H9 (cell line): ENCODE data around the gene KIAA0930. TPM values are rescaled to one million over a fixed set of nuclear protein-coding genes. Genes with fewer than 3 reads are reported as not detected.

Experiments
- DNase-seq: peaks from one replicate; pipeline ENCODE4 v3.0.0-alpha.2; 2017
- H2AFZ ChIP-seq: one replicate; pipeline ENCODE4 v1.6.1; 2013; ENCODE audit warnings: mild to moderate bottlenecking, low read length, control low read depth, moderate library complexity
- H2AK5ac ChIP-seq: 2 replicates; pipeline ENCODE4 v1.6.1; 2013; ENCODE audit warnings: low read length, control low read depth, mixed read lengths; ENCODE audit not compliant: insufficient read length
- H2BK120ac ChIP-seq: one replicate; pipeline ENCODE4 v1.6.1; 2013; ENCODE audit warnings: low read depth, mild to moderate bottlenecking, low read length, control low read depth, inconsistent platforms; ENCODE audit not compliant: poor library complexity, severe bottlenecking
- H2BK12ac ChIP-seq: 2 replicates; pipeline ENCODE4 v1.6.1; 2013; ENCODE audit warnings: low read length, control low read depth, mixed read lengths, low read depth; ENCODE audit not compliant: insufficient read length
- H2BK15ac ChIP-seq: 2 replicates; pipeline ENCODE4 v1.6.1; 2013; ENCODE audit warnings: low read depth, low read length, control low read depth
- H2BK20ac ChIP-seq: one replicate; pipeline ENCODE4 v1.6.1; 2013; ENCODE audit warnings: low read depth, mild to moderate bottlenecking, low read length, control low read depth, inconsistent platforms; ENCODE audit not compliant: poor library complexity, severe bottlenecking
- H2BK5ac ChIP-seq: 2 replicates; pipeline ENCODE4 v1.6.1; 2013; ENCODE audit warnings: low read length, control low read depth, mixed read lengths; ENCODE audit not compliant: insufficient read length
- H3K14ac ChIP-seq: 2 replicates; pipeline ENCODE4 v1.6.1; 2013; ENCODE audit warnings: low read length, control low read depth; ENCODE audit not compliant: insufficient read depth
- H3K18ac ChIP-seq: 2 replicates; pipeline ENCODE4 v1.6.1; 2013; ENCODE audit warnings: low read depth, mild to moderate bottlenecking, mixed read lengths, low read length, control low read depth; ENCODE audit not compliant: insufficient read length
- H3K23ac ChIP-seq: 2 replicates; pipeline ENCODE4 v1.6.1; 2013; ENCODE audit warnings: low read length, control low read depth, mixed read lengths, low read depth; ENCODE audit not compliant: insufficient read length
- H3K23me2 ChIP-seq: 2 replicates; pipeline ENCODE4 v1.6.1; 2013; ENCODE audit warnings: low read depth, mild to moderate bottlenecking, mixed read lengths, low read length, control low read depth; ENCODE audit not compliant: insufficient read length, poor library complexity, severe bottlenecking
- H3K27ac ChIP-seq: 2 replicates; pipeline ENCODE4 v1.5.1; 2013; ENCODE audit warnings: low read length, control low read depth, mixed read lengths, low read depth; ENCODE audit not compliant: insufficient read length
- H3K27me3 ChIP-seq: 2 replicates; pipeline ENCODE4 v1.6.1; 2013; ENCODE audit warnings: low read length, control low read depth, inconsistent platforms; ENCODE audit not compliant: insufficient read depth
- H3K4ac ChIP-seq: 2 replicates; pipeline ENCODE4 v1.6.1; 2013; ENCODE audit warnings: low read depth, mild to moderate bottlenecking, control low read depth, inconsistent platforms, low read length, moderate library complexity
- H3K4me1 ChIP-seq: 2 replicates; pipeline ENCODE4 v1.6.1; 2013; ENCODE audit warnings: low read length, control low read depth, inconsistent platforms; ENCODE audit not compliant: insufficient read depth
- H3K4me2 ChIP-seq: 2 replicates; pipeline ENCODE4 v1.6.1; 2013; ENCODE audit warnings: low read length, control low read depth, mixed read lengths; ENCODE audit not compliant: insufficient read length, insufficient read depth
- H3K56ac ChIP-seq: 2 replicates; pipeline ENCODE4 v1.6.1; 2013; ENCODE audit warnings: low read depth, mild to moderate bottlenecking, mixed read lengths, low read length, control low read depth; ENCODE audit not compliant: insufficient read length
- H3K79me1 ChIP-seq: 2 replicates; pipeline ENCODE4 v1.6.1; 2013; ENCODE audit warnings: low read depth, mild to moderate bottlenecking, moderate library complexity, low read length, control low read depth, inconsistent platforms; ENCODE audit not compliant: insufficient read depth, poor library complexity, severe bottlenecking
- H3K79me2 ChIP-seq: 2 replicates; pipeline ENCODE4 v1.6.1; 2013; ENCODE audit warnings: low read length, control low read depth, inconsistent platforms; ENCODE audit not compliant: insufficient read depth
- H3K9ac ChIP-seq: 2 replicates; pipeline ENCODE4 v1.6.1; 2013; ENCODE audit warnings: low read length, control low read depth, mixed read lengths; ENCODE audit not compliant: insufficient read length; ENCODE audit errors: extremely low read depth
- H3K9me3 ChIP-seq: one replicate; pipeline ENCODE4 v1.6.1; 2013; ENCODE audit warnings: low read depth, low read length, inconsistent platforms; ENCODE audit not compliant: control insufficient read depth
- H3T11ph ChIP-seq: one replicate; pipeline ENCODE4 v1.6.1; 2013; ENCODE audit warnings: mild to moderate bottlenecking, low read length, control low read depth, inconsistent platforms
- H4K20me1 ChIP-seq: one replicate; pipeline ENCODE4 v1.6.1; 2013; ENCODE audit not compliant: control insufficient read depth, insufficient read length, insufficient read depth
- H4K5ac ChIP-seq: 2 replicates; pipeline ENCODE4 v1.6.1; 2013; ENCODE audit warnings: low read depth, mild to moderate bottlenecking, mixed read lengths, low read length, control low read depth; ENCODE audit not compliant: insufficient read length
- H4K8ac ChIP-seq: replicated peaks from 2 replicates; pipeline ENCODE4 v1.6.1; 2013; ENCODE audit warnings: low read length, control low read depth, mixed read lengths, low read depth; ENCODE audit not compliant: insufficient read length
- H4K91ac ChIP-seq: 2 replicates; pipeline ENCODE4 v1.6.1; 2013; ENCODE audit warnings: low read depth, mild to moderate bottlenecking, moderate library complexity, mixed read lengths, low read length, control low read depth; ENCODE audit not compliant: insufficient read length
- H3K27ac Mint-ChIP-seq, 3 experiments: 2 replicates in 2 of 3; 3 replicates in 1 of 3; pipeline ENCODE4 v1.8.0; 2020 to 2021; ENCODE audit warnings: mixed read lengths in 3 of 3, mild to moderate bottlenecking in 1 of 3, moderate library complexity in 1 of 3
- H3K27me3 Mint-ChIP-seq: 2 replicates; pipeline ENCODE4 v1.8.0; 2021; ENCODE audit warnings: low read depth, mild to moderate bottlenecking, moderate library complexity, mixed read lengths
- H3K36me3 Mint-ChIP-seq, 3 experiments: 2 replicates in 2 of 3; 3 replicates in 1 of 3; pipeline ENCODE4 v1.8.0; 2020 to 2021; ENCODE audit warnings: low read depth in 3 of 3, mixed read lengths in 3 of 3; ENCODE audit not compliant: insufficient read depth in 1 of 3
- H3K4me1 Mint-ChIP-seq, 2 experiments: 2 replicates each; pipeline ENCODE4 v1.8.0; 2020; ENCODE audit warnings: mixed read lengths in 2 of 2
- H3K4me3 Mint-ChIP-seq, 2 experiments: 2 replicates in 1 of 2; 3 replicates in 1 of 2; pipeline ENCODE4 v1.8.0; 2020 to 2021; ENCODE audit warnings: mild to moderate bottlenecking in 2 of 2, mixed read lengths in 2 of 2, moderate library complexity in 1 of 2
- H3K9me3 Mint-ChIP-seq, 2 experiments: 2 replicates in 1 of 2; 3 replicates in 1 of 2; pipeline ENCODE4 v1.8.0; 2020; ENCODE audit warnings: mild to moderate bottlenecking in 2 of 2, mixed read lengths in 2 of 2, moderate library complexity in 1 of 2
- WGBS: extraction: QIAGEN DNeasy Blood & Tissue Kit; methylation state at CpG from one replicate; pipeline ENCODE4 v1.1.7; 2013; ENCODE audit warnings: missing lambda C conversion rate, low lambda C conversion rate, mixed read lengths; ENCODE audit not compliant: insufficient read length; ENCODE audit errors: extremely low coverage; 5-methylcytosine and 5-hydroxymethylcytosine counted together
- total RNA-seq: library from RNA; stranded (reverse); gene quantifications from 2 replicates; pipeline ENCODE4 v1.2.1, GENCODE V29; 2021
- TF ChIP-seq, protein P1 (sequence below): fragments of 200-600 bp; sonication (generic); conservative IDR thresholded peaks from 3 replicates; pipeline ENCODE4 v1.8.0; 2021; ENCODE audit warnings: antibody characterized with exemption, mild to moderate bottlenecking

Gene KIAA0930
- total RNA-seq, 1 experiment from 2014 or later, result 46.2 TPM

DNA sequence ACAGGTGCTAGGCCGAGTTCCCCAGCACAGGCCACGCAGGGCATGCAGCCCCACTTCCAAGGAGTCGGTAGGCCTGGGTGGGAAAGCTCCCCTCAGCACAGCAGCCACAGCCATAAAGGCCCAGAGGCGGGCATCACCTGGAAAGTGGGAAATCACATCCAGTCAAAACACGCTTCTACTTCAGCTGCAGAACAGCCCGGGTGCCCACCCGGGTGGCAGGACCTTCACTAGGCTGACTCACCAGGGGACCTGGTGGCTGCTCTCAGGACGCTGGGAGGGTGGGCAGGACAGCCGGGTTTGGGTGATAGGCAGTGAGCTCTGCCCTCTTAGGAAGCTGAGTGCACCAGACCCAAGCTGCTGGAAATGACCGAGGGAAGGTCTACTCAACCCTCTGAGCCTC is 7.3 kb downstream of the KIAA0930 start:
- Histone ChIP-seq H4K91ac (no peak overlapping the region), H2BK20ac (no peak overlapping the region), H4K20me1 (no peaks in the 10 kb centered on the region), H2BK120ac (no peak overlapping the region), H4K5ac (no peak overlapping the region), H3T11ph (no peak overlapping the region), H2AK5ac (no peak overlapping the region), H3K4me2 (no peak overlapping the region), H3K9me3 (no peaks in the 10 kb centered on the region), H3K4ac (no peak overlapping the region), H2BK5ac (no peak overlapping the region), H3K23me2 (no peaks in the 10 kb centered on the region), H3K9ac (no peak overlapping the region), H3K4me1 (no peaks in the 10 kb centered on the region), H2BK12ac (no peak overlapping the region), H3K79me1 (no peaks in the 10 kb centered on the region), H2AFZ (no peak overlapping the region), H3K56ac (no peak overlapping the region), H3K27me3 (no peaks in the 10 kb centered on the region), H3K27ac (no peak overlapping the region), H4K8ac (no peak overlapping the region), H3K23ac (no peak overlapping the region), H3K18ac (no peak overlapping the region), H3K14ac (no peak overlapping the region), H3K79me2 (no peaks in the 10 kb centered on the region; the same call in 1 of the 2 replicates), H2BK15ac (no peak overlapping the region)
- H3K4me3 Mint-ChIP-seq, result no peak overlapping the region
- no peak for DNase-seq
- H3K9me3 Mint-ChIP-seq, result no peaks in the 10 kb centered on the region
- H3K27me3 Mint-ChIP-seq, result 0 out of 2 replicates have a peak, but pooled peaks cover 1% of the 10 kb centered on the region
- H3K27ac Mint-ChIP-seq, result no peak overlapping the region; a peak in 2 of 7 replicates
- TF ChIP-seq, protein P1, sequence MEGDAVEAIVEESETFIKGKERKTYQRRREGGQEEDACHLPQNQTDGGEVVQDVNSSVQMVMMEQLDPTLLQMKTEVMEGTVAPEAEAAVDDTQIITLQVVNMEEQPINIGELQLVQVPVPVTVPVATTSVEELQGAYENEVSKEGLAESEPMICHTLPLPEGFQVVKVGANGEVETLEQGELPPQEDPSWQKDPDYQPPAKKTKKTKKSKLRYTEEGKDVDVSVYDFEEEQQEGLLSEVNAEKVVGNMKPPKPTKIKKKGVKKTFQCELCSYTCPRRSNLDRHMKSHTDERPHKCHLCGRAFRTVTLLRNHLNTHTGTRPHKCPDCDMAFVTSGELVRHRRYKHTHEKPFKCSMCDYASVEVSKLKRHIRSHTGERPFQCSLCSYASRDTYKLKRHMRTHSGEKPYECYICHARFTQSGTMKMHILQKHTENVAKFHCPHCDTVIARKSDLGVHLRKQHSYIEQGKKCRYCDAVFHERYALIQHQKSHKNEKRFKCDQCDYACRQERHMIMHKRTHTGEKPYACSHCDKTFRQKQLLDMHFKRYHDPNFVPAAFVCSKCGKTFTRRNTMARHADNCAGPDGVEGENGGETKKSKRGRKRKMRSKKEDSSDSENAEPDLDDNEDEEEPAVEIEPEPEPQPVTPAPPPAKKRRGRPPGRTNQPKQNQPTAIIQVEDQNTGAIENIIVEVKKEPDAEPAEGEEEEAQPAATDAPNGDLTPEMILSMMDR, result no peak
- peaks cover 4 to 10% (median 7%) of the 10 kb centered on the region in 3 experiments; a peak in 5 of 7 replicates for H3K36me3 Mint-ChIP-seq
- H3K4me1 Mint-ChIP-seq, result peaks cover 12 to 17% of the 10 kb centered on the region in 2 experiments
- no CpG with 5 or more reads among the region's 10 CpGs for WGBS
